Esophagus muscularis mucosa (tissue), 4 donors: ENCODE measurements around the gene RAB42. TPM values are rescaled to one million over a fixed set of nuclear protein-coding genes. Genes with fewer than 3 reads are reported as not detected.

ENCODE experiments used
- DNase-seq: peaks from one replicate; pipeline ENCODE4 v3.0.0-alpha.2; 2017; ENCODE audit errors: extremely low spot score
- H3K27ac ChIP-seq, 4 donors: fragments of 200-600 bp; sonication (generic); replicated peaks in 1 of 4; 1 replicate in 3 of 4; 2 replicates in 1 of 4; pipeline ENCODE4 v1.5.1; 2016 to 2019; ENCODE audit warnings: mild to moderate bottlenecking in 1 of 4
- H3K27me3 ChIP-seq, 4 donors: fragments of 200-600 bp; sonication (generic); one replicate each; pipeline versions ENCODE4 v1.5.1 to v1.6.0; 2016 to 2019
- H3K36me3 ChIP-seq, 4 donors: fragments of 200-600 bp; sonication (generic); one replicate each; pipeline ENCODE4 v1.5.1; 2016 to 2019
- H3K4me1 ChIP-seq, 4 donors: fragments of 200-600 bp; sonication (generic); one replicate each; pipeline ENCODE4 v1.5.1; 2016 to 2019
- H3K4me3 ChIP-seq, 4 donors: fragments of 200-600 bp; sonication (generic); 1 replicate in 2 of 4; 2 replicates in 2 of 4; pipeline ENCODE4 v1.5.1; 2016 to 2019; ENCODE audit warnings: mild to moderate bottlenecking in 4 of 4, moderate library complexity in 1 of 4
- H3K9me3 ChIP-seq, 4 donors: fragments of 200-600 bp; sonication (generic); 1 replicate in 3 of 4; 2 replicates in 1 of 4; pipeline ENCODE4 v1.5.1; 2016 to 2019
- CTCF ChIP-seq, 3 experiments: fragments of 200-600 bp in 2 of 3; fragments of 450-650 bp in 1 of 3; sonication (generic) in 2 of 3; IDR thresholded peaks; one replicate each; pipeline ENCODE4 v1.5.1; 2017 to 2019; ENCODE audit warnings: antibody characterized with exemption in 3 of 3, mild to moderate bottlenecking in 2 of 3, moderate library complexity in 1 of 3
- EP300 ChIP-seq: sonication (generic); formaldehyde crosslinking; IDR thresholded peaks from one replicate; pipeline ENCODE4 v1.6.1; 2017; ENCODE audit warnings: antibody characterized with exemption
- POLR2A ChIP-seq: fragments of 450-650 bp; IDR thresholded peaks from one replicate; pipeline ENCODE4 v1.6.1; 2017; ENCODE audit warnings: antibody characterized with exemption, moderate library complexity, mild to moderate bottlenecking, low read depth
- POLR2AphosphoS5 ChIP-seq, 2 donors: sonication (generic); formaldehyde crosslinking; IDR thresholded peaks; one replicate each; pipeline ENCODE4 v1.6.1; 2017; ENCODE audit warnings: antibody characterized with exemption in 2 of 2
- WGBS: methylation state at CpG from one replicate; pipeline ENCODE4 v1.1.5; 2018; 5-methylcytosine and 5-hydroxymethylcytosine counted together
- intact Hi-C: fragments of 100-400 bp; cut with DNase I; formaldehyde crosslinking; loops from one replicate; pipeline ENCODE4 v1.15.1; 2023
- total RNA-seq, 4 donors: library from RNA; depleted of rRNA; stranded (reverse); fragments of >200 nt; gene quantifications; one replicate each; pipeline versions ENCODE4 v1.1.0 to v1.2.1, GENCODE V29; 2016

The RAB42 gene
- total RNA-seq, 4 donors from 2014 or later = 0.98 to 4.0 (median 2.9) TPM

- Histone ChIP-seq H3K27ac (no peak overlapping the region), H3K9me3 (no peaks in the 10 kb centered on the region), H3K4me1 (peaks cover 19 to 34% (median 32%) of the 10 kb centered on the region in 4 donors), H3K27me3 (no peaks in the 10 kb centered on the region), H3K4me3 (no peak overlapping the region), H3K36me3 (peaks cover 30 to 77% (median 74%) of the 10 kb centered on the region in 4 donors)
- WGBS = 70% methylated on average over 6 of the region's 6 CpGs
- intact Hi-C loops = no loop called here
- no peak for DNase-seq
- TF ChIP-seq EP300 (no peak), POLR2A (no peak), POLR2AphosphoS5 (IDR thresholded peaks at IDR 0.05) (no peak), CTCF (IDR thresholded peaks at IDR 0.05) (no peak)
Observed at GRCh38 chr1:28577738-28578536, 14.1 kb upstream of the RAB42 start.

- Histone ChIP-seq H3K36me3 (peaks cover 22 to 69% (median 66%) of the 10 kb centered on the region in 4 donors), H3K4me3 (no peak overlapping the region), H3K27ac (peak overlapping the region in 1 of 4 donors; percentile 32), H3K9me3 (no peaks in the 10 kb centered on the region), H3K4me1 (peaks cover 19 to 37% (median 34%) of the 10 kb centered on the region in 4 donors), H3K27me3 (no peaks in the 10 kb centered on the region)
- intact Hi-C loops = no loop called here
- DNase-seq = no peak
- WGBS = 69% methylated on average over 5 of the region's 6 CpGs
- TF ChIP-seq POLR2A (no peak), EP300 (no peak), POLR2AphosphoS5 (IDR thresholded peaks at IDR 0.05) (no peak), CTCF (IDR thresholded peaks at IDR 0.05) (no peak)
Observed at GRCh38 chr1:28578696-28579218, 13.3 kb upstream of the RAB42 start.

GRCh38 chr1:28579401-28579800 lies 12.7 kb upstream of the RAB42 start:
- peaks cover 19 to 37% (median 34%) of the 10 kb centered on the region in 4 donors for H3K4me1 ChIP-seq
- peak overlapping the region in 3 of 4 donors; percentile 32 to 94 (median 91) for H3K27ac ChIP-seq
- intact Hi-C loops = no loop called here
- no peaks in the 10 kb centered on the region for H3K9me3 ChIP-seq
- WGBS = 83% methylated on average over 1 of the region's 1 CpG
- TF ChIP-seq POLR2AphosphoS5 (IDR thresholded peaks at IDR 0.05) (no peak), POLR2A (no peak), EP300 (no peak), CTCF (IDR thresholded peaks at IDR 0.05) (no peak)
- H3K36me3 ChIP-seq = peaks cover 21 to 62% (median 60%) of the 10 kb centered on the region in 4 donors
- DNase-seq = no peak
- H3K4me3 ChIP-seq = peak overlapping the region in 1 of 4 donors; percentile 85
- no peaks in the 10 kb centered on the region for H3K27me3 ChIP-seq

- DNase-seq = no peak
- Histone ChIP-seq H3K27me3 (no peaks in the 10 kb centered on the region), H3K36me3 (peaks cover 16 to 47% (median 45%) of the 10 kb centered on the region in 4 donors), H3K9me3 (no peaks in the 10 kb centered on the region), H3K4me1 (peaks cover 19 to 37% (median 34%) of the 10 kb centered on the region in 4 donors), H3K27ac (peak overlapping the region; percentile 87 to 96 (median 92)), H3K4me3 (peak overlapping the region; percentile 85 to 100 (median 92))
- under 1% methylated on average over 26 of the region's 26 CpGs for WGBS
- TF ChIP-seq CTCF (IDR thresholded peaks at IDR 0.05) = no peak
- no peak for TF ChIP-seq POLR2AphosphoS5 (IDR thresholded peaks at IDR 0.05)
- TF ChIP-seq EP300 = no peak
- TF ChIP-seq POLR2A = no peak
- intact Hi-C loops = loop anchor here (2.0 kb wide), 1 partner anchor 28 kb away; the partner anchor contains the start of gene TRNAU1AP
Observed at GRCh38 chr1:28580722-28581530, 11.1 kb upstream of the RAB42 start.
